HG03378 (cell line): Measurements from ENCODE around the gene KMT2A.
"Not testable (repeated sequence)": the region's sequence is repeated elsewhere in the genome, so short reads cannot be mapped to it uniquely, and the experiment has no call there.

Experiments used
- ATAC-seq: cut with Tn5 transposase; IDR thresholded peaks from one replicate; pipeline ENCODE4 v1.9.1; 2021; ENCODE audit warnings: mild to moderate bottlenecking, moderate library complexity; ENCODE audit not compliant: unreplicated experiment

KMT2A gene

DNA sequence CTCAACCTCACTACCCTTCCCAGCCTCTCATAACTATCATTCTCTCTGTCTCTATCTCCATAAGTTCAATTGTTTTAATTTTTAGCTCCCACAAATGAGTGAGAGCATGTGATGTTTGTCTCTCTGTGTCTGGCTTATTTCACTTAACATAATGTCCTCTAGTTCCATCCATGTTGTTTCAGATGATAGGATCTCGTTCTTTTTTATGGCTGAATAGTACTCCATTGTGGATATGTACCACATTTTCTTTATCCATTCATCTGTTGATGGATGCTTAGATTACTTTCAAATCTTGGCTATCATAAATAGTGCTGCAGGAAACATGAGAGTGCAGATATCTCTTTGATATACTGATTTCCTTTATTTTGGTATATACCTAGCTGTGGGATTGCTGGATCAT, 44.9 kb downstream of the KMT2A start:
- not testable (repeated sequence) for ATAC-seq

DNA sequence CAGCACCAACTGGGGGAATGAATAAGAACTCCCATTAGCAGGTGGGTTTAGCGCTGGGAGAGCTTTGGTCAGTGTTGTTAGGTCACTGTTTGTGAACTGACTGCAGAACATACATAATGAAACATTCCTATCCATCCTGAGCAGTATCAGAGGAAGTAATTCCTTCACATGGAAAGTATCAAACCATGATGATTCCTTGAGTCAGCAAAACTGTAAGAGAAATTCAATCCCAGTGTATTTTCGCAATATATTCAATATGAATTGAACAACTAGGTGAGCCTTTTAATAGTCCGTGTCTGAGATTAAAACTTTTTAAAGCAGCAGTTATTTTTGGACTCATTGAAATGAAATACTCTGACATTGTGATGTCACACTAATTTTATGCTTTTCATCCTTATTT, 48.1 kb downstream of the KMT2A start:
- no peak for ATAC-seq

DNA sequence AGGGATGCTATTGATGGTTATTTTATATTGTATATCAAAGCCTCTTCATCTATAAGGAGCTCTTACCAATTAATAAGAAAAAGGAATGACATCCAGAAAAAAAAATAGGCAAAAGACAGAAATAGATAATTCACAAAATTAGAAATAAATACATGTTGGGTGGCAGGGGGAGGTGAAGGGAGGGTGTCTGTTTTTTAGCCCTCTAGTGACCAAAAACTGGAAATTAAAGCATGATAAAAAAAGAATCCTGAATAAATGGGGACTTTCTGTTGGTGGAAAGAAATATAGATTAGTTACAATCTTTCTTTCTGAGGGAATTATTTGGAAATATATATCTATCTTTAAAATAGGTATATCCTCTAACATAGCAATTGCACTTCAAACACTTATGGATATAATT, 49.0 kb downstream of the KMT2A start:
- ATAC-seq, result no peak

DNA sequence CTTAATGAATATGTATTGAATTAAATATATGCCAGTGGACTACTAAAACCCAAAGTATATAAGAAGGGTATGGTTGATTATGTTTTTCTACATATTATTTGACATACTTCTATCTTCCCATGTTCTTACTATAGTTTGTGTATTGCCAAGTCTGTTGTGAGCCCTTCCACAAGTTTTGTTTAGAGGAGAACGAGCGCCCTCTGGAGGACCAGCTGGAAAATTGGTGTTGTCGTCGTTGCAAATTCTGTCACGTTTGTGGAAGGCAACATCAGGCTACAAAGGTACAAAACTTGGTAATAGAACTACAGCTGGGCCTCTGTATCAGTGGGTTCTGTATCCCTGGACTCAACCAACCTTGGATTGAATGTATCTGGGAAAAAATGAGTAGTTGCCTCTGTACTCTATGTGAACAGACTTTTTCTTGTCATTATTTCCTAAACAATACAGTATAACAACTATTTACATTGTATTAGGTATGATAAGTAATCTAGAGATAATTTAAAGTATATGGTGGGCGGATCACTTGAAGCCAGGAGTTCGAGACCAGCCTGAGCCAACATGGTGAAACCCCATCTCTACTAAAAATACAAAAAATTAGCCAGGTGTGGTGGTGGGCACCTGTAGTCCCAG, 52.3 kb downstream of the KMT2A start:
- no peak for ATAC-seq

DNA sequence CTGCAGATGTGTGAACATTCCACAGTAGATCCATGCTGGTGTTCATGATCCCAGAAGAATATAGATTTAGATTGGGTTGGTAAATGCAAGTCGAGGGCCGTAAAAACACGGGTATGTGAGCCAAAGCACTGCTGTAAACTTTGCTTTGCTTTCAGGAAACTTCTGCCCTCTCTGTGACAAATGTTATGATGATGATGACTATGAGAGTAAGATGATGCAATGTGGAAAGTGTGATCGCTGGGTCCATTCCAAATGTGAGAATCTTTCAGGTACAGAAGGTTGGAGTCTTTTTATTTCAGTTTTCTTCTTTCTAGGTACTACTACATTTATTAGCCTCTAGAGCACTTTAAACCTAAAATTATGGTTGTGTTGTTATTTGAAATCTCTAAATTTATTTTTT, 54.7 kb downstream of the KMT2A start:
- no peak for ATAC-seq

DNA sequence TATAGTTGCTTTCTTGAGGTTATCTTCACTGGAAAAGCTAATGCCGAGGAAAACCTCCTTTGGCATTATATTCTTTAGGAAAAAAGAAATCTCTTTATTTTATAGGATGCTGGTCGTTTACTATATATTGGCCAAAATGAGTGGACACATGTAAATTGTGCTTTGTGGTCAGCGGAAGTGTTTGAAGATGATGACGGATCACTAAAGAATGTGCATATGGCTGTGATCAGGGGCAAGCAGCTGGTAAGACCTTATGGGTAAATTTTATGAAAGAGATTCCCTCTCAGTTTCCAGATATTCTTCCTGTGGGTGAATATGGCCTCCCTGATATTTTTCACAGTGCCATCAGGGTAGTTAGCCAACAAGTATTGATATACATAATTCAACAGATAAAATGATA, 61.5 kb downstream of the KMT2A start:
- ATAC-seq, result no peak

DNA sequence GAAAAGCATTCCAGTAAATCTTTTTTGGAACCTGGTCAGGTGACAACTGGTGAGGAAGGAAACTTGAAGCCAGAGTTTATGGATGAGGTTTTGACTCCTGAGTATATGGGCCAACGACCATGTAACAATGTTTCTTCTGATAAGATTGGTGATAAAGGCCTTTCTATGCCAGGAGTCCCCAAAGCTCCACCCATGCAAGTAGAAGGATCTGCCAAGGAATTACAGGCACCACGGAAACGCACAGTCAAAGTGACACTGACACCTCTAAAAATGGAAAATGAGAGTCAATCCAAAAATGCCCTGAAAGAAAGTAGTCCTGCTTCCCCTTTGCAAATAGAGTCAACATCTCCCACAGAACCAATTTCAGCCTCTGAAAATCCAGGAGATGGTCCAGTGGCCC, 66.9 kb downstream of the KMT2A start:
- no peak for ATAC-seq

DNA sequence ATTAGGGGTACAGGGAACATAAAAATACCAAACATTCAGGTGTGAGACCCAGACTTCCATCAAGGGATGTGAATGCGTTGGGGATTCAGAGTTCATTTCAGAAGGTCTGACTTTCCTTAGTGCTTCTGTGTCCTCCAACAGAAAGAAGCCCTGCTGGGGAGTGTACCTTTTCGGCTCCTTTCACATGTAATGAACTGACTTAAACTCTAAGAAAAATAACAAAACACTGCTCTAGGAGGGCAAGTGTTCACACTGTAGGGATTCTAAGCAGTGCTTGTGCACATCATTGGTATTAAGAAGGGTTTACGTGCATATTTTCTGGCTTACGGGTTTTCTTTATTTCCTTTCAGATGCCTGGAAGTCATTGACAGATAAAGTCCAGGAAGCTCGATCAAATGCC, 75.3 kb downstream of the KMT2A start:
- ATAC-seq, result no peak

DNA sequence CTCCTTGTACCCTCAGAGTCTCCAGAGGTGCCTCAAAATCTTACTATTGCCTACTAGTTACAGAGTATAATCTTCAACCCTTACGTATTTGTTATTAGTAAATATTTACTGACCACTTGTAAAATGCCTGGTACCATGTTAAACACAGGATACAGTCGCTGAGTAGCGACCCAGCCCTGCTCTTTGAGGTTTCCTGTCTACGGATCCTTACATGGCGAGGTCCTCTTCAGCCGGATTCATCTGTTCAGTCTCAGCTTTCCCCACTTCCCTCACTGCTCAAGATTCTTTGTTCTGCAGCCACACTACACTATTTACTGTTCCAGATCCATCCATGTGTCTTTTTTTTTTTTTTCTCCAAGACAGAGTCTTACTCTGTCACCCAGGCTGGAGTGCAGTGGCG, 77.8 kb downstream of the KMT2A start:
- no peak for ATAC-seq

DNA sequence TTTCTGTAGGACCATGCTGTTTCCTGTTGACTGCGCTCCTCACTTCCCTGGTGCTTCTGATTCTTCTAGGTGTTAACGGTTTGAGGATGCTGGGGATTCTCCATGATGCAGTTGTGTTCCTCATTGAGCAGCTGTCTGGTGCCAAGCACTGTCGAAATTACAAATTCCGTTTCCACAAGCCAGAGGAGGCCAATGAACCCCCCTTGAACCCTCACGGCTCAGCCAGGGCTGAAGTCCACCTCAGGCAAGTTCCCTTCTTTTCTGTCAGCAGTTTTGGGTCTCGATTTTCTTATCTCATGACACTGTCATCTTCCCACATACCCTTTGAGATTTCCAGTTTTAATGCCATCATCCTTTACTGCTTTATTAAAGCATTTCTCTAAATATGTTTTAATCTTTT, 83.3 kb downstream of the KMT2A start:
- ATAC-seq, result no peak

DNA sequence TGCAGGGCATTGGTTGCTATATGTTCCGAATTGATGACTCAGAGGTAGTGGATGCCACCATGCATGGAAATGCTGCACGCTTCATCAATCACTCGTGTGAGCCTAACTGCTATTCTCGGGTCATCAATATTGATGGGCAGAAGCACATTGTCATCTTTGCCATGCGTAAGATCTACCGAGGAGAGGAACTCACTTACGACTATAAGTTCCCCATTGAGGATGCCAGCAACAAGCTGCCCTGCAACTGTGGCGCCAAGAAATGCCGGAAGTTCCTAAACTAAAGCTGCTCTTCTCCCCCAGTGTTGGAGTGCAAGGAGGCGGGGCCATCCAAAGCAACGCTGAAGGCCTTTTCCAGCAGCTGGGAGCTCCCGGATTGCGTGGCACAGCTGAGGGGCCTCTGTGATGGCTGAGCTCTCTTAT, 85.6 kb downstream of the KMT2A start:
- ATAC-seq, result peak; percentile 54

DNA sequence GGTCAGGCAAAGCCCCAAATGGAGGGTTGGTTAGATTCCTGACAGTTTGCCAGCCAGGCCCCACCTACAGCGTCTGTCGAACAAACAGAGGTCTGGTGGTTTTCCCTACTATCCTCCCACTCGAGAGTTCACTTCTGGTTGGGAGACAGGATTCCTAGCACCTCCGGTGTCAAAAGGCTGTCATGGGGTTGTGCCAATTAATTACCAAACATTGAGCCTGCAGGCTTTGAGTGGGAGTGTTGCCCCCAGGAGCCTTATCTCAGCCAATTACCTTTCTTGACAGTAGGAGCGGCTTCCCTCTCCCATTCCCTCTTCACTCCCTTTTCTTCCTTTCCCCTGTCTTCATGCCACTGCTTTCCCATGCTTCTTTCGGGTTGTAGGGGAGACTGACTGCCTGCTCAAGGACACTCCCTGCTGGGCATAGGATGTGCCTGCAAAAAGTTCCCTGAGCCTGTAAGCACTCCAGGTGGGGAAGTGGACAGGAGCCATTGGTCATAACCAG, 86.3 kb downstream of the KMT2A start:
- no peak for ATAC-seq

DNA sequence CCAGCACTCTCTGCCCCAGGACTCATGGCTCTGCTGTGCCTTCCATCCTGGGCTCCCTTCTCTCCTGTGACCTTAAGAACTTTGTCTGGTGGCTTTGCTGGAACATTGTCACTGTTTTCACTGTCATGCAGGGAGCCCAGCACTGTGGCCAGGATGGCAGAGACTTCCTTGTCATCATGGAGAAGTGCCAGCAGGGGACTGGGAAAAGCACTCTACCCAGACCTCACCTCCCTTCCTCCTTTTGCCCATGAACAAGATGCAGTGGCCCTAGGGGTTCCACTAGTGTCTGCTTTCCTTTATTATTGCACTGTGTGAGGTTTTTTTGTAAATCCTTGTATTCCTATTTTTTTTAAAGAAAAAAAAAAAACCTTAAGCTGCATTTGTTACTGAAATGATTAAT, 88.1 kb downstream of the KMT2A start:
- ATAC-seq, result no peak

DNA sequence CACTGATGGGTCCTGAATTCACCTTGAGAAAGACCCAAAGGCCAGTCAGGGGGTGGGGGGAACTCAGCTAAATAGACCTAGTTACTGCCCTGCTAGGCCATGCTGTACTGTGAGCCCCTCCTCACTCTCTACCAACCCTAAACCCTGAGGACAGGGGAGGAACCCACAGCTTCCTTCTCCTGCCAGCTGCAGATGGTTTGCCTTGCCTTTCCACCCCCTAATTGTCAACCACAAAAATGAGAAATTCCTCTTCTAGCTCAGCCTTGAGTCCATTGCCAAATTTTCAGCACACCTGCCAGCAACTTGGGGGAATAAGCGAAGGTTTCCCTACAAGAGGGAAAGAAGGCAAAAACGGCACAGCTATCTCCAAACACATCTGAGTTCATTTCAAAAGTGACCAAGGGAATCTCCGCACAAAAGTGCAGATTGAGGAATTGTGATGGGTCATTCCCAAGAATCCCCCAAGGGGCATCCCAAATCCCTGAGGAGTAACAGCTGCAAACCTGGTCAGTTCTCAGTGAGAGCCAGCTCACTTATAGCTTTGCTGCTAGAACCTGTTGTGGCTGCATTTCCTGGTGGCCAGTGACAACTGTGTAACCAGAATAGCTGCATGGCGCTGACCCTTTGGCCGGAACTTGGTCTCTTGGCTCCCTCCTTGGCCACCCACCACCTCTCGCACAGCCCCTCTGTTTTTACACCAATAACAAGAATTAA, 88.6 kb downstream of the KMT2A start:
- no peak for ATAC-seq

DNA sequence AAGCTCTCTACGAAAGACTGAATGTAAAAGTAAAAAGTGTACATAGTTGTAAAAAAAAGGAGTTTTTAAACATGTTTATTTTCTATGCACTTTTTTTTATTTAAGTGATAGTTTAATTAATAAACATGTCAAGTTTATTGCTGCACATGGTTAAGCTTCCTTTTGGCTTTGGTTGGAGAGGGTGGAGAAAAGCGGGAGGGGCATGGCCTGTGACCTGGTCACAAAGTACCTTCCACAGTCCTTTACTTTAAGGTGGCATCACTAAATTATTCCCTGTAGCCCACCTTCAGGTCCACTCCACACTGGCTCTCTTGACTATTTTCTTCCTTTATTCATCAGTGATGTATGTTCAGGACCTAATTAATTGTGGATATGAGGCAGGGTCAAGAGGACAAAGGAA, 90.4 kb downstream of the KMT2A start:
- no peak for ATAC-seq

DNA sequence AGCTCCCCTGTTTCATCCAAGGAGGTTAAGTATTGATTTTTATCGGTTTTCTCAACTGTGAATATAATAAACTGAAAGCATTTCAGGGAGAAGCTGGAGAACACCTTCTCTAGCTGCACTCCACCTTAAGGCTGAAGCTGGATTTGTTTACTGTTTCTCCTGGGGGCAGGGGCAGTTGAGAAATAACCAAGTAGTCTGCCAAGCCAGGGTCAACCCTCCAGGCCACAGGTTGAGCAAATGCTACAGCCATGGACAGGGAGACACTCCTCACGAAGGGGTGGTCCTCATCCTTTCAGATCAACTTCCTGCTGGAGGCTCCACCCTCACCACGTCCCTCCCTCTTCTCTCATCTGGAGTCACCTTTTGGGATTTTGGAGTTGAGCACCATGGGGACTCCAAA, 90.8 kb downstream of the KMT2A start, which contains the start of gene TTC36:
Gene TTC36 (plus strand): TSS at position 366 of the 400 bp plus-strand sequence. CDS start 21 bp downstream, at position 387.
- no peak for ATAC-seq

DNA sequence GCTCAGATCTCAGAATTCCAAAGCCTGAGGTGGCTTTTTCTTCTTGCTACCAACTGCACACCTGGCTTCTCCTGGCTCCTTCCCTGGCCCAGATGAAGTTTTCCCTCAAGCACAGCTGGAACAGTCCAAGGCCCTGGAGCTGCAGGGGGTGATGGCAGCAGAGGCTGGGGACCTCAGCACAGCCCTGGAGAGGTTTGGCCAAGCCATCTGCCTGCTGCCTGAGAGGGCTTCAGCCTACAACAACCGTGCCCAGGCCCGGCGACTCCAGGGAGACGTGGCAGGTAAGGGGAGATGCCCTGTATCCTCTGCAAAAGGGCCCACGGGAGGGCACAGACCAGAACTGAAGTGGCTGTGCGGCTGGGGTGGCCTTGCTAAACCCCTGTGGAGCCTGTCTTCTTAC, 92.2 kb downstream of the KMT2A start:
- no peak for ATAC-seq

DNA sequence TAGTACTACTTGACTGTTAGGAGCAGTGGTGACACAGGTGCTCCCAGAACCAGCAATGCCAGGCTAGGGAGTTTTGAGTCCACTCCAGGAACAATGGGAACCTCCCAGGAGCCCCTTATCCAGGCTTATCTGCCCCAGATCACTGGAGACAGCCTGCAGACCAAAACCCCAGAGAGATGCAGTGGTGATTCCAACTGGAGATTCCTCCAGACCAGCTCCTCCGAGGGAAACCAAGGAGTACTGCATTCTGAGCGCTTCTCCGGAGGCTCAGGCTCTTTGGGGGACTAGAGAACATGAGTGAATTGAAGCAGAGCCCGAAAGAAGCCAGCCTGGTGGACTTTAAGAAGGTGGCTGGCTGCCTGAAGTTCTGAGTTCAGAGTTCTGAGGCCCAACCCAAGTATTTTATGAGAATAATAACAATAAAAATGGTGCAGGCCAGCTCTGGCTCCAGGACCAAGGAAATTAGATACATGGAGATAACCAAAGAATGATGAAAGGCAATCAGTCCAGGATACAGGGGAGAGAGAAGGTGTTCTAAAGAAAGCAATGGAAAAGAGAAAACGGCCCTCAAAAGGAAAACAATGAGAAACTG, 93.4 kb downstream of the KMT2A start:
- no peak for ATAC-seq

DNA sequence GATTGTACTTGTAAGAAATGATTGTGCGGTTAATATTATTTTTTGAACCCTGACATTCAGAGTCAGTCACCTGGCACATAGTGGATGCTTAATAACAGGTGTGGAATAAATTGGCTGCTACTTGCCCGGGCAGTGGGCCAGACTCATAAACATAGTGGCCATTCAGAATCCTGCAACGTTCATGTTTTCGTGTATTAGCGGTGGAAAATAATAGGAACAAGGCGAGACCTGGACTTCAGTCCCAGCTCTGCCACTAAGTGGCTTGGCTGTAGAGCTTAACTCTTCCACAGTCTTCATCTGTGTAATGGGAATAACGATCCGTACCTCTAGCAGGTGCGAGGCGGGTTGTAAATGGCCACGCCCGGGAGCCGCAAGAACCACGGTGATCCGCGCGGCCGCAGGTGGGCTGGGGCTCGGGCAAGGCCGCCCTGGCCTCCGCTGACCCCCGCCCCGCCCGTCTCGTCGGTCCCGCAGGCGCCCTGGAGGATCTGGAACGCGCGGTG, 93.9 kb downstream of the KMT2A start:
- ATAC-seq, result no peak

DNA sequence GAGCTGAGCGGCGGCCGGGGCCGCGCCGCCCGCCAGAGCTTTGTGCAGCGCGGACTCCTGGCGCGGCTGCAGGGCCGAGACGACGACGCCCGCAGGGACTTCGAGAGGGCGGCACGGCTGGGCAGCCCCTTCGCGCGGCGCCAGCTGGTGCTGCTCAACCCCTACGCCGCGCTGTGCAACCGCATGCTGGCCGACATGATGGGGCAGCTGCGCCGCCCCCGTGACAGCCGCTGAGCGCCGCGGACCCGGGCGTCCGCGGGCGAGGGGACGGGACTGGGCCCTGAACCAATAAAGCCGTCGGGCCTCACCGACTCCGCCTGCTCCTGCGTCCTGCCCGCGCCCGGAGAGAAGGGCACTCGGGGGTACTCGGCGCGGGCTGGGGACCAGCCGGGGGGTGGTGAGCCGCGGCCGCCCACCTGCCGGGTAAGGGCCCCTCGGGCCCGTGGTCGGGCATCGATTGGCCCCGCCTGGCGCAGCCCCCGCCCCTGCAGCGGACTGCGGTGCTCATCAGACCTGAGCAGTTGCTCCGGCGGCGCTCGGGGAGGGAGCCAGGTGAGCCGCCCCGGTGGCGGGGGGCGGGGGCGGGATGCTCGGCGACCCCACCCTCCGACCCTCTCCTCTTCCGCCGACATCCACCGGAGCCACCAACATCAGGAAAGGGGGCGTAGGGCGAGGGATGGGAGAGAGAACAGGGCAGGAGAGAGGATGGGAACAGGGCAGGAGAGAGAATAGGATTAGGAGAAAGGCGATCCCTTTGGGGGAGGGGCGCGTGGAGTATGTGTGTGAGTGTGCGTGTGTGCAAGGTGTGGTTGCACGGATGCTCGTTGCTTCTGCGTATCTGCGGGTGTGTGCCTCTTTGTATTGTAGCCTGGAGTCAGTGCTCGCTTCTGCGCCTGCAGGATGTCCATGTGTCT, 94.6 kb downstream of the KMT2A start, which contains the start of gene TMEM25:
Gene TMEM25 (plus strand): TSS at position 510 of the 914 bp plus-strand sequence. CDS start 610 bp downstream, outside the sequence.
- no peak for ATAC-seq

DNA sequence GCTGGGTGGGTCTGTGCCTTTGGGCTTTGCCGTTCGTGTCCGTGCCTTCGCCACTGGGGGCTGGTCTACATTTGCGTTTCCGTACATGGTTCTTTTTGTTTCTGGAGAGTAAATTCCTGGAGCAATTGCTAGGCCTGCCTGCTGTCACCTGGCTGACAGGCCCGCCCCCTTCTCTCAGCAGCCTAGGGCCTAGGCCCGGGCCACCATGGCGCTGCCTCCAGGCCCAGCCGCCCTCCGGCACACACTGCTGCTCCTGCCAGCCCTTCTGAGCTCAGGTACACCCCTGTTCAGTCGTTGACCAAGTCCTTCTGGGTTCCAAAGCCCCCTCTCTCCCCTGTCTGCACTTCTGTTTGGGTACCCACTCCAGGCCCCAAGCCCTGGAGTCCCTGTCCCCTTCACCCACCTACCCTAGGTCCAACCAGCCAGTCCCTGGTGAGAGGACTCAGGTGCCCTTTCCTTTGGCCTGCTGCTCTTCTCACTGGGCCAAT, 95.3 kb downstream of the KMT2A start:
- no peak for ATAC-seq
